GM12878 (cell line): ENCODE data around the gene TEX101. TPM values are rescaled to one million over a fixed set of nuclear protein-coding genes. Genes with fewer than 3 reads are reported as not detected.
"Not testable (repeated sequence)": the region's sequence is repeated elsewhere in the genome, so short reads cannot be mapped to it uniquely, and the experiment has no call there.

Experiments used
- ATAC-seq: fragments of 200-7000 bp; cut with Tn5 transposase; 3 replicates; pipeline ENCODE4 v1.9.1; 2020; ENCODE audit warnings: mild to moderate bottlenecking, moderate library complexity
- BruUV-seq: library from RNA; stranded (reverse); fragments of 400-500 nt; replicated peaks from 2 replicates; lab custom pipeline; 2021; lab: Mats Ljungman, UMichigan
- CTCF ChIA-PET: fragments of 300-600 bp; sonication (Branson Sonifier 250); formaldehyde crosslinking; extraction: SDS; loops from one replicate; lab custom pipeline; 2021; ENCODE audit warnings: inconsistent platforms; lab: Yijun Ruan, JAX
- POLR2A ChIA-PET: fragments of 350-600 bp; formaldehyde crosslinking; extraction: SDS; loops from one replicate; lab custom pipeline; 2021; ENCODE audit warnings: inconsistent platforms; lab: Charles Lee
- RAD21 ChIA-PET: fragments of 300-600 bp; sonication (Branson Sonifier 250); formaldehyde crosslinking; loops from one replicate; lab custom pipeline; 2023; ENCODE audit warnings: antibody characterized with exemption; ENCODE audit not compliant: unreplicated experiment; lab: Charles Lee
- SMC1A ChIA-PET: fragments of 300-600 bp; sonication (Branson Sonifier 250); formaldehyde crosslinking; loops from one replicate; lab custom pipeline; 2023; ENCODE audit not compliant: unreplicated experiment, uncharacterized antibody; lab: Charles Lee
- DNase-seq: peaks from one replicate; pipeline ENCODE4 v3.0.0-alpha.2; 2011; ENCODE audit warnings: low read depth, low spot score
- FAIRE-seq: peaks from 3 replicates; lab custom pipeline; 2011; peaks lifted over from hg19 to GRCh38; lab: Jason Lieb, UNC
- H2AFZ ChIP-seq: 2 replicates; pipeline ENCODE4 v1.6.0; 2011; ENCODE audit warnings: low read depth, low read length, control low read depth; ENCODE audit not compliant: control insufficient read depth
- H3K27ac ChIP-seq: 2 replicates; pipeline ENCODE4 v1.5.1; 2011; ENCODE audit warnings: control low read depth; ENCODE audit not compliant: control insufficient read depth, insufficient read depth
- H3K27me3 ChIP-seq, 2 experiments: replicated peaks in 1 of 2; 2 replicates each; pipeline versions ENCODE4 v1.6.0 to v1.6.1; 2011; ENCODE audit warnings: low read length in 1 of 2; ENCODE audit not compliant: control insufficient read depth in 2 of 2, insufficient read depth in 2 of 2
- H3K36me3 ChIP-seq, 2 experiments: 2 replicates each; pipeline ENCODE4 v1.5.1; 2011; ENCODE audit warnings: low read length in 1 of 2; ENCODE audit not compliant: control insufficient read depth in 2 of 2, insufficient read depth in 2 of 2
- H3K4me1 ChIP-seq: 2 replicates; pipeline ENCODE4 v1.6.1; 2011; ENCODE audit warnings: mild to moderate bottlenecking, low read length, moderate library complexity, mixed read lengths; ENCODE audit not compliant: control insufficient read depth, insufficient read depth
- H3K4me2 ChIP-seq: 2 replicates; pipeline ENCODE4 v1.6.0; 2011; ENCODE audit warnings: control low read depth; ENCODE audit not compliant: control insufficient read depth, insufficient read depth
- H3K4me3 ChIP-seq: fragments of 200-600 bp; sonication (generic); 2 replicates; pipeline ENCODE4 v1.5.1; 2016
- H3K79me2 ChIP-seq: 2 replicates; pipeline ENCODE4 v1.6.0; 2011; ENCODE audit warnings: low read length; ENCODE audit not compliant: control insufficient read depth, insufficient read depth
- H3K9ac ChIP-seq: 2 replicates; pipeline ENCODE4 v1.8.0; 2011; ENCODE audit warnings: low read length, control low read depth, mixed read lengths; ENCODE audit not compliant: control insufficient read depth, insufficient read depth
- H3K9me3 ChIP-seq: replicated peaks from 3 replicates; pipeline ENCODE4 v1.5.1; 2011; ENCODE audit warnings: mild to moderate bottlenecking, low read length; ENCODE audit not compliant: control insufficient read depth, insufficient read depth
- H4K20me1 ChIP-seq: 2 replicates; pipeline ENCODE4 v1.6.0; 2011; ENCODE audit not compliant: control insufficient read depth, insufficient read depth
- WGBS: methylation state at CpG from one replicate; pipeline ENCODE4 v1.1.6; 2016; ENCODE audit warnings: low lambda C conversion rate; ENCODE audit not compliant: insufficient replicate concordance, insufficient coverage; ENCODE audit errors: missing lambda C conversion rate; 5-methylcytosine and 5-hydroxymethylcytosine counted together
- in situ Hi-C: fragments of 300-500 bp; cut with MboI; formaldehyde crosslinking; loops from 9 replicates; pipeline ENCODE4 v1.14.3; 2018; ENCODE audit warnings: mixed read lengths
- intact Hi-C: fragments of 100-400 bp; cut with micrococcal nuclease; formaldehyde crosslinking; loops from one replicate; pipeline ENCODE4 v1.14.2; 2022; ENCODE audit not compliant: unreplicated experiment
- polyA plus RNA-seq, 11 experiments: library from polyadenylated mRNA; depleted of rRNA in 4 of 11; unstranded in 6 of 11; stranded (reverse) in 5 of 11; fragments of >200 nt; fragmentation: Nextera tagmentation in 4 of 11; fragmentation: Illumina TruSeq in 1 of 11; extraction: Ambion mirVana in 4 of 11; extraction: Trizol in 1 of 11; gene quantifications; 1 replicate in 1 of 11; 2 replicates in 10 of 11; pipeline versions ENCODE4 v1.2.1 to v1.2.3, GENCODE V29; 2011 to 2016; ENCODE audit warnings: inconsistent platforms in 2 of 11, missing spikeins in 2 of 11, low read depth in 1 of 11
- total RNA-seq, 4 experiments: library from RNA; depleted of rRNA in 3 of 4; stranded (reverse); fragments of >200 nt in 3 of 4; fragmentation: Illumina TruSeq in 1 of 4; extraction: Trizol in 1 of 4; gene quantifications; 2 replicates each; pipeline versions ENCODE4 v1.2.1 to v1.2.3, GENCODE V29; 2013 to 2021

The TEX101 gene
- total and polyA plus RNA-seq, 10 of the 15 experiments (the other 5 are each of a cell fraction or from before 2014, with no cell fraction given) = not detected

GRCh38 chr19:43390903-43391551 lies 23.7 kb upstream of the TEX101 start:
- H3K4me2 ChIP-seq, intact Hi-C loops, H4K20me1 ChIP-seq, H3K27ac ChIP-seq, H3K27me3 ChIP-seq, RAD21 ChIA-PET, H3K36me3 ChIP-seq, H2AFZ ChIP-seq, SMC1A ChIA-PET, CTCF ChIA-PET, FAIRE-seq, H3K4me1 ChIP-seq, BruUV-seq, H3K79me2 ChIP-seq, H3K4me3 ChIP-seq, ATAC-seq, H3K9ac ChIP-seq, DNase-seq, POLR2A ChIA-PET, H3K9me3 ChIP-seq, in situ Hi-C loops: not testable (repeated sequence)
- WGBS = 27% methylated on average over 11 of the region's 11 CpGs

DNA sequence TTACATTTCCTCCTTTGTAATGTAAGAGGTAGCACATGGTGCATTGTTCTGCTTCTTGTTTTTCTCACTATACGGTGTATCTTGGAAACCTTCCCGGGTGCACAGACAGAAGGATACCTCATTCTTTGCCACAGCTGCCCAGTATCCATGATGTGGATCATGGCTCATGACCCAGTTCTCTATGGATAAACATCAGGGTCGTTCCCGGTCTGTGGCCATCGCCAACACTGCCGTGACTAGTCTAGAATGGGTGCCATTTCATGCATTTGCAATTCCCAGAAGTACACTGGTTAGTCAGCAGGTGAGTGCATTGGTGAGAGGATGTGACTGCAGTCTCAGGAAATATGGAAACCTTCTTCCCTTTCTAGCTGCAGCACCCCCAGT lies 23.1 kb upstream of the TEX101 start:
- H2AFZ ChIP-seq, ATAC-seq, H3K4me1 ChIP-seq, H3K4me2 ChIP-seq, H3K36me3 ChIP-seq, POLR2A ChIA-PET, RAD21 ChIA-PET, SMC1A ChIA-PET, H3K4me3 ChIP-seq, H4K20me1 ChIP-seq, H3K27me3 ChIP-seq, CTCF ChIA-PET, H3K9ac ChIP-seq, intact Hi-C loops, H3K79me2 ChIP-seq, DNase-seq, BruUV-seq, H3K9me3 ChIP-seq, FAIRE-seq, H3K27ac ChIP-seq, in situ Hi-C loops: not testable (repeated sequence)
- 53% methylated on average over 6 of the region's 6 CpGs for WGBS

DNA sequence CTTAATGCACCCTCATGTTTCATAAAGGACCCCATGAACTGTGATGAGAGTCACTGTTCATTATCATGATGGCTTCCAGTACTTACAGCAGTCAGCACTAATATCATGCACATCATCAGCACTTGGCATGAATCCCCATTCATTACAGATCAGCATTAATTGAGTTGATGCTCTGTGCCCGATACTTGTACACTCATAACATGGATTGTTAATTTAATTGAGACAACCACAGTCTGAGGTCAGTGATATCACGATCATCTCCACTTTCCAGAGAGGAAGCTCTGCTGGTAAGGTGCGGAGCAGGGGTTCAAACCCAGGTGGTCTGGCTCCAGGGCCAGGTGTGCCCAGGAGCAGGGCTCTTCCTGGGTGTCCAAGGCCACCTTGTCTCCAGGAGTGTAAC lies 21.2 kb upstream of the TEX101 start:
- CTCF ChIA-PET, in situ Hi-C loops, H3K79me2 ChIP-seq, H3K27me3 ChIP-seq, SMC1A ChIA-PET, H3K4me3 ChIP-seq, POLR2A ChIA-PET, H4K20me1 ChIP-seq, BruUV-seq, intact Hi-C loops, H3K4me2 ChIP-seq, FAIRE-seq, DNase-seq, H3K9ac ChIP-seq, H3K4me1 ChIP-seq, RAD21 ChIA-PET, H2AFZ ChIP-seq, ATAC-seq, H3K9me3 ChIP-seq, H3K27ac ChIP-seq, H3K36me3 ChIP-seq: not testable (repeated sequence)
- WGBS = 19% methylated on average over 3 of the region's 3 CpGs
